D721Med (cell line): ENCODE results near the gene OVOL1.
A peak's percentile ranks its signal among the peaks of the same experiment; 100 is the strongest.

ENCODE experiments used
- DNase-seq: peaks from one replicate; pipeline ENCODE4 v3.0.0; 2011; ENCODE audit warnings: low spot score; ENCODE audit not compliant: insufficient read length
- FAIRE-seq: peaks from 2 replicates; lab custom pipeline; 2011; peaks lifted over from hg19 to GRCh38; lab: Jason Lieb, UNC
- TF ChIP-seq, protein P1 (sequence below): IDR thresholded peaks from 2 replicates; pipeline ENCODE4 v1.5.1; 2012; ENCODE audit warnings: mild to moderate bottlenecking, control low read depth; ENCODE audit not compliant: insufficient read depth; ENCODE audit errors: missing control alignments

OVOL1 gene

DNA sequence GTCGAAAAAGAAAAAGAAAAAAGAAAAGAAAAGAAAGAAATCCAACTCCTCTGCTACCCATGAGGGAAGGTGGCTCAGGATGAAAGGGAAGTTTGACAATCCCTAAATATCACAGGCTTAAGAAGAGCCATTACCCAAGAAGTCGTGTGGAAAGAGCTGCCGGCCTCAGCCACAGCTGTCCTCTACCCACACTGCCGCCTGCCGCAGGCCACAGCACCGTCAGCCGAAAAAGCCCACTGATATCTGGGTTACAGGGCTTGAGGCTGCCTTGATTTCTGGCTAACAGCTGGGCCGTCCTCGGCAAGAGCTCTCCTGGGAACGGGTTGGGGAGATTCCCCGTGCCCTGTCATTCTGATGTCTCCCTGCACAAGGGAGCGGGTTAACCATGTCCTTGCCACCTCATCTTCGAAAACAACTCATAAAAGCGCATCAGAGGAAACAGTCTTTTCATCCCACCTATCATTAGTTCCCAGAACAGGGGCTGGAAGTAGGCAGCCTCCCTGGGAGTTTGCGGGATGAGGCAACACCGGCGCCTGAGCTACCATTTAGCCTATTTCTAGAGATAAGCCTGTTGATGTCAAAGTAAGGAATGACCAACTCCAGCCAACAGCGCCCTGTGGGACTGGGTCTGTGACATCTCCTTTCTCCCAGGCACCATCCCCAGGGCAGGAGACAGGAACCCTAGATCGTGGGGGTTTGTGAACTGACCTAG is 25.1 kb downstream of the OVOL1 start:
- DNase-seq (no peak), FAIRE-seq (no peak)
- TF ChIP-seq, protein P1, sequence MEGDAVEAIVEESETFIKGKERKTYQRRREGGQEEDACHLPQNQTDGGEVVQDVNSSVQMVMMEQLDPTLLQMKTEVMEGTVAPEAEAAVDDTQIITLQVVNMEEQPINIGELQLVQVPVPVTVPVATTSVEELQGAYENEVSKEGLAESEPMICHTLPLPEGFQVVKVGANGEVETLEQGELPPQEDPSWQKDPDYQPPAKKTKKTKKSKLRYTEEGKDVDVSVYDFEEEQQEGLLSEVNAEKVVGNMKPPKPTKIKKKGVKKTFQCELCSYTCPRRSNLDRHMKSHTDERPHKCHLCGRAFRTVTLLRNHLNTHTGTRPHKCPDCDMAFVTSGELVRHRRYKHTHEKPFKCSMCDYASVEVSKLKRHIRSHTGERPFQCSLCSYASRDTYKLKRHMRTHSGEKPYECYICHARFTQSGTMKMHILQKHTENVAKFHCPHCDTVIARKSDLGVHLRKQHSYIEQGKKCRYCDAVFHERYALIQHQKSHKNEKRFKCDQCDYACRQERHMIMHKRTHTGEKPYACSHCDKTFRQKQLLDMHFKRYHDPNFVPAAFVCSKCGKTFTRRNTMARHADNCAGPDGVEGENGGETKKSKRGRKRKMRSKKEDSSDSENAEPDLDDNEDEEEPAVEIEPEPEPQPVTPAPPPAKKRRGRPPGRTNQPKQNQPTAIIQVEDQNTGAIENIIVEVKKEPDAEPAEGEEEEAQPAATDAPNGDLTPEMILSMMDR: no peak

DNA sequence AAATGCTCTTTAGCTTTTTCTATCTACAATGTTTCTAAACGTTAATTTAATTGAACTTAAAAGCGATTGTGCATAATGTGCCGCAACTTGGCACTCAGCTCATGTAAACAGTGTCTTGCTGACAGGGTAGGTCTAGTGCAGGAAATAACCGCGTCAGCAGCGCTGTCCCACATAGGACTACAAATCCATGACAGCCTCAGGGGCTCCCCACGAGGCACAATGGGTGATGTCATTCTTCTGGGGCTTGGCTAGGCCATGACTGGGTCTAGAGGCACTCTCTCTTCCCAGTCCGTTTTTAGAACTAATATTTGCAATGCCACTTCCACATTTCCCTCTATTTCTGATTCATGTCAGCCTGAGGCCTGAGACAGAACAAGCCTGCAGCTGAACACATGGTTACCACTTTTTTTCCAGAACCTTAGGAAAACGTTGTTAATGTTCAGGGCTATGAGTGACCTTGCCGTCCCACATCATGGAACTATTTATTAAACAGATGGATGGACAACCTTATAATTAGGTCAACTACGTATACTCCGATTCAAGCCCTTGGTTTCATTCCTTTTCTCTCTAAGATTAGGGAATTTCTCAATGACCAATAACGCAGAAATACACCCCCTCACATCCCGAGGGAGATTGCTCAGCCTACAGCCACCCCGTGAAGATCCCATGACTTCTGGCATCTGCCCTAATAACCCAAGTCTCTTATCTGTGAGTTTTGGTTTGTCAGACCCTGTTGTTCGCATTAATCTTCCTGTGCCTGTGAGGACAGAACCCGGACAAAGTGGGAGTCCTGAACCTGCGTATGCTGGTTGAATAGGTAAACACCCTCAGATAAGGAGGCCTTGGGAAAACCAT is 27.5 kb downstream of the OVOL1 start:
- no peak for DNase-seq
- no peak for FAIRE-seq
- TF ChIP-seq, protein P1: no peak

DNA sequence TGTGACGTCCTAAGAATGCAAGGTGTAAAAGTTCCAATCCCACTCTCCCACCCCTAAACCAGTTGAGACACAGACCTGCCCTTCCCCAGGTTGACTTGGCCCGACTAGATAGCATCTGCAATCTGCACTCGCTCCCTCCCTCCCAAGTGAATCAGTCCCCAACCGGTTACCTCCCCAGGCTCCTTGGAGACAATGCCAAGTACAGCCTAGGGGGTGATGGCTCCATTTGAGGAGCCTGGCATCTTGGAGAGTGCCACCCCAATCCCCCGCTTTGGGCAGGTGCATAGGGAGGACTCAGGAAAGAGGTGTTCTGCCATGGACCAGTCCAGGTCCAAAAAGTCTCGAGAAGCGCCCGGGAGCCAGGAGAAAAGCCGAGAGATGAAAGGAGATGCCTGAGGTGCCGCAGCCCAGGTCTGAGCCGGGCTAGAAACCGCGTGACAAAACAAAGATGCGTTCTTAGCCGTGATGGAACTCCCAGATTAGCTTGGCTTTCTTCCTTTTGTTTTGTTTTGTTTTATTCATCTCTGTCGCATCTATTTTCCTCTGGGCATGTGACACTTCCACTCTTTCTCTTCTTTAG is 28.2 kb downstream of the OVOL1 start:
- DNase-seq (no peak), FAIRE-seq (no peak)
- TF ChIP-seq, protein P1: no peak

DNA sequence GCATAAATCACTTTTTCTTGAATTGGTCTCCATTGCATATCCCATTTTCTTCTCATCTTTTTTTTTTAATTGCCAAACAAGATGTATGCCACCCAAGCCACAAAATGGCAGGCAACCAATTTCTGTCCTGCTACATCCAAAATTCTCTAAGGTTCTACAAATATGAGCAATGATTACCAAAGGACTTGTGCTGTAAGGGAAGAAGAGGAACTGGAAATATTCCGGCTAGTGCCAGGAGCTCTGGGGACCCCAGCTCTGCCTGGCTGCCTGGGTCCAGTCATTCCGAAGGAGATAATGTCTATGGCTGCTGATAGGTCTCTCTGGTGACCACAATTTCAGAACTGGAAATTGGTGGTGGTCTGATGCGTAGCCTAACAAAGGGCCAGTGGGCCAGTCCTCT is 29.8 kb downstream of the OVOL1 start:
- FAIRE-seq (no peak), DNase-seq (no peak)
- TF ChIP-seq, protein P1: no peak

DNA sequence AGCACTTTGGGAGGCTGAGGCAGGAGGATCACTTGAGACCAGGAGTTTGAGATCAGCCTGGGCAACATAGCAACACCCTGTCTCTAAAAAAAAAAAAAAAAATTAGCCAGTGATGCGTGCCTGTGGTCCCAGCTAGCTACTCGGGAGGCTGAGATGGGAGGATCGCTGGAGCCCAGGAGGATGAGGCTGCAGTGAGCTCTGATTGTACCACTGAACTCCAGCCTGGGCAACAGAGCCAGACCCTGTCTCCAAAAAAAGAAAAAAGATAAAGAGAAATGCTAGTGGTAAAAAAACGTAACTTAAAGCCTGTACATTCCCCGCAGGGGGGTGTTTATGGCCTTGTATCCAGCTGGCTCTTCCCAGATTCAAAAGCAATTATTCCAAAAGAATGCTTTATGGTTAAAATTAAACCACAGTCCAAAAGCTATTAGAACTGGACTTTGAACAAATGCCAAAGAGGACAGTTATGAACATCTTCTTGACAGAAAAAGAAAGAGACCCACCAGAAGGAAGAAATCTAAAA is 30.5 kb downstream of the OVOL1 start:
- no peak for DNase-seq
- TF ChIP-seq, protein P1: no peak
- FAIRE-seq: no peak

DNA sequence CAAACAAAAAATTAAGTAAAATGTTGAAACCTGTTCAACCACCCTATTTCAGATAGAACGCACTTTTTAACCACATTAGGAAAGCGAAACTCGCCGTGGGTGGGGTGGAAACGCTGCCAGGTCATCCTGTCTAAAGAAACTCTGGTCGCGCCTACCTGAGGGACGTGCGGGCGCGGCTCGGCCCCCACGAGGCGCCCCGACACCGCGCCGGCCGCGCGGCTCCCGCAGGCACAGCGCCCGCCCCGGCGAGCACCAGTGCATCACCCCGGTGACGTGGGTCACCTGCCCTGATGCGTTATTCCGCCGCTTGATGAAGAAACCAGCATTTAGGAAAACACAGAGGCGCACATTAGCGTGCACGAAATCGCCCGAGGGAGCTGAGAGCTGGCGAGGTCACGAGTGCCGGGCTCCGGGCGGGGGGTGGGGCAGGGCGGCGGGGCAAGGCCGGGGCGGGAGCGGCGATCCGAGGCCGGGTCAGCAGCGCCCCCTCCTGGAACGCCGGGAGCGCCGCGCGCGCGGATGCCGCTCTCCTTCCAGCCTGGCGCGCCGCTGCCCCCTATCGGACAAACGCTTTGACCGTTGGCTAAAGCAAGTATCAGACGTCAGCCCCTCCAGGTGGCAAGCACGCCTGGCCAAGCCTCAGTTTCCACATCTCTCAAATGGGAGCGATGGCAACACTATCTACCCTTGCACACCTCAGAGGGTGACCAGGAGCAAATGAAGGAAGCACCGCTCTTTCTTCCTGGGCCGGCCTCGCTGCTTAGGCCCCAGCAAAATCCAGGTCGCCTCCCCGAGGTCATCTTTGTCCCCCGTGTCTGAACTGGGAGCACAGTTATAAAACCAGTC is 31.2 kb downstream of the OVOL1 start:
- TF ChIP-seq, protein P1: peak; percentile 95
- no peak for FAIRE-seq
- DNase-seq: peak; percentile 86
